Measurements from ENCODE around the gene TXNL4B. TPM values are rescaled to one million over a fixed set of nuclear protein-coding genes. Genes with fewer than 3 reads are reported as not detected.

Gene TXNL4B
- total RNA-seq, 1 experiment from 2014 or later = 9.9 TPM

DNA sequence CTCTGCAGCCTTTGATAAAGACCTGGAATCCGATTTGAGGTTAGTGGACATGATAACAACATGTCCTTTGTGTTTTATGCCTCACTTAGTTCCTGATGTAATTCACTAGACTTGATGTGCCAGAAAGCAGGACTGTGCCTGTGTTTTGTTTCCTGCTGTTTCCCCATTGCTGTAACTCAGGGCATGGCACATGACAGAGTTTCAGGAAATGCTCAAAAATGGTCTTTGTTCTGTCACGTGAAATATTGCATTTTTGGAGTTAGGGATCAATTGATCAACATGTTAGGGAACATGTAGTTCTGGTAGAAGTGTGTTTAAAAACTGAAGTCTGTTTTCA, 33.0 kb upstream of the TXNL4B start:
- H2AFZ ChIP-seq (ENCODE audit: low read length) = no peak overlapping the region

More for the DNA sequence above, 33.0 kb upstream of the TXNL4B start:
- Histone ChIP-seq H2BK15ac (ENCODE audit: low read depth, low read length) (no peak overlapping the region), H3K4ac (ENCODE audit: low read depth, low read length) (no peak overlapping the region), H4K8ac (replicated peaks; ENCODE audit: insufficient read length, low read depth, low read length) (no peak overlapping the region), H3K4me1 (ENCODE audit: insufficient read depth, low read length) (no peaks in the 10 kb centered on the region; the same call in 1 of the 2 replicates), H3K9ac (ENCODE audit: extremely low read depth, insufficient read length, low read length) (no peak overlapping the region), H3K79me1 (ENCODE audit: insufficient read depth, low read depth, low read length, poor library complexity, severe bottlenecking) (no peaks in the 10 kb centered on the region), H2BK20ac (ENCODE audit: low read depth, low read length, poor library complexity, severe bottlenecking) (no peak overlapping the region), H3K4me2 (ENCODE audit: insufficient read depth, insufficient read length, low read length) (no peak overlapping the region), H3K56ac (ENCODE audit: insufficient read length, low read depth, low read length) (no peak overlapping the region), H3K79me2 (ENCODE audit: insufficient read depth, low read length) (no peaks in the 10 kb centered on the region), H2BK120ac (ENCODE audit: low read depth, low read length, poor library complexity, severe bottlenecking) (no peak overlapping the region), H2BK5ac (ENCODE audit: insufficient read length, low read length) (no peak overlapping the region), H3K14ac (ENCODE audit: insufficient read depth, low read length) (no peak overlapping the region), H3K27ac (ENCODE audit: insufficient read length, low read depth, low read length) (no peak overlapping the region), H3K23ac (ENCODE audit: insufficient read length, low read depth, low read length) (no peak overlapping the region), H2BK12ac (ENCODE audit: insufficient read length, low read depth, low read length) (no peak overlapping the region), H3K18ac (ENCODE audit: insufficient read length, low read depth, low read length) (no peak overlapping the region), H4K20me1 (ENCODE audit: control insufficient read depth, insufficient read depth, insufficient read length) (no peaks in the 10 kb centered on the region), H3T11ph (ENCODE audit: low read length) (no peak overlapping the region), H3K27me3 (ENCODE audit: insufficient read depth, low read length) (no peaks in the 10 kb centered on the region), H4K91ac (ENCODE audit: insufficient read length, low read depth, low read length) (no peak overlapping the region), H3K9me3 (ENCODE audit: control insufficient read depth, low read depth, low read length) (no peaks in the 10 kb centered on the region), H4K5ac (ENCODE audit: insufficient read length, low read depth, low read length) (no peak overlapping the region), H3K23me2 (ENCODE audit: insufficient read length, low read depth, low read length, poor library complexity, severe bottlenecking) (no peaks in the 10 kb centered on the region), H2AK5ac (ENCODE audit: insufficient read length, low read length) (no peak overlapping the region)
- no peak for DNase-seq
- H3K36me3 Mint-ChIP-seq (ENCODE audit: insufficient read depth in 1 of 3, low read depth in 3 of 3) = no peaks in the 10 kb centered on the region
- no peaks in the 10 kb centered on the region for H3K27me3 Mint-ChIP-seq (ENCODE audit: low read depth)
- H3K9me3 Mint-ChIP-seq = no peaks in the 10 kb centered on the region
- peaks cover 28 to 29% of the 10 kb centered on the region in 2 experiments for H3K4me1 Mint-ChIP-seq
- no peak overlapping the region for H3K27ac Mint-ChIP-seq
- TF ChIP-seq, protein P1, sequence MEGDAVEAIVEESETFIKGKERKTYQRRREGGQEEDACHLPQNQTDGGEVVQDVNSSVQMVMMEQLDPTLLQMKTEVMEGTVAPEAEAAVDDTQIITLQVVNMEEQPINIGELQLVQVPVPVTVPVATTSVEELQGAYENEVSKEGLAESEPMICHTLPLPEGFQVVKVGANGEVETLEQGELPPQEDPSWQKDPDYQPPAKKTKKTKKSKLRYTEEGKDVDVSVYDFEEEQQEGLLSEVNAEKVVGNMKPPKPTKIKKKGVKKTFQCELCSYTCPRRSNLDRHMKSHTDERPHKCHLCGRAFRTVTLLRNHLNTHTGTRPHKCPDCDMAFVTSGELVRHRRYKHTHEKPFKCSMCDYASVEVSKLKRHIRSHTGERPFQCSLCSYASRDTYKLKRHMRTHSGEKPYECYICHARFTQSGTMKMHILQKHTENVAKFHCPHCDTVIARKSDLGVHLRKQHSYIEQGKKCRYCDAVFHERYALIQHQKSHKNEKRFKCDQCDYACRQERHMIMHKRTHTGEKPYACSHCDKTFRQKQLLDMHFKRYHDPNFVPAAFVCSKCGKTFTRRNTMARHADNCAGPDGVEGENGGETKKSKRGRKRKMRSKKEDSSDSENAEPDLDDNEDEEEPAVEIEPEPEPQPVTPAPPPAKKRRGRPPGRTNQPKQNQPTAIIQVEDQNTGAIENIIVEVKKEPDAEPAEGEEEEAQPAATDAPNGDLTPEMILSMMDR (conservative IDR thresholded peaks at IDR 0.05) = no peak
- no CpG with 5 or more reads among the region's 2 CpGs for WGBS (ENCODE audit: extremely low coverage, insufficient read length, low lambda C conversion rate)
- no peak overlapping the region for H3K4me3 Mint-ChIP-seq

Measured in H9 (cell line).